Hematopoietic multipotent progenitor cell treated with erythropoietin and hydrocortisone succinate and interleukin-3 and kit ligand, for 15 days (in vitro differentiated cells): ENCODE results near the gene ARHGEF3.

Experiments
- DNase-seq: peaks from one replicate; pipeline ENCODE4 v3.0.0-alpha.2; 2015; ENCODE audit warnings: low spot score

ARHGEF3 gene

GRCh38 chr3:56822501-56822900 is 20.8 kb upstream of the ARHGEF3 start:
- DNase-seq: no peak

- DNase-seq: no peak
Measured at GRCh38 chr3:56819016-56819809, 17.5 kb upstream of the ARHGEF3 start.

GRCh38 chr3:56818156-56818985 is 16.6 kb upstream of the ARHGEF3 start:
- DNase-seq: no peak

GRCh38 chr3:56817646-56818045 is 15.9 kb upstream of the ARHGEF3 start:
- DNase-seq: no peak

GRCh38 chr3:56816061-56816460 is 14.3 kb upstream of the ARHGEF3 start:
- no peak for DNase-seq

GRCh38 chr3:56815589-56815988 is 13.8 kb upstream of the ARHGEF3 start:
- DNase-seq: no peak

- no peak for DNase-seq
Measured at GRCh38 chr3:56813653-56813960, 11.9 kb upstream of the ARHGEF3 start.

GRCh38 chr3:56812754-56813652 is 11.3 kb upstream of the ARHGEF3 start:
- no peak for DNase-seq

- no peak for DNase-seq
Measured at GRCh38 chr3:56811546-56812202, 9.9 kb upstream of the ARHGEF3 start.

- no peak for DNase-seq
Measured at GRCh38 chr3:56810577-56811545, 9.1 kb upstream of the ARHGEF3 start.

GRCh38 chr3:56806407-56806806 is 4.7 kb upstream of the ARHGEF3 start:
- no peak for DNase-seq

GRCh38 chr3:56802790-56803189 is 1.0 kb upstream of the ARHGEF3 start:
- no peak for DNase-seq

- DNase-seq: no peak
Measured at GRCh38 chr3:56802378-56802745, 613 bp upstream of the ARHGEF3 start.

- no peak for DNase-seq
Measured at GRCh38 chr3:56800832-56801661, 702 bp downstream of the ARHGEF3 start.

GRCh38 chr3:56800130-56800831 is 1.5 kb downstream of the ARHGEF3 start:
- no peak for DNase-seq

- DNase-seq: peak; percentile 68
Measured at GRCh38 chr3:56799251-56799882, 2.4 kb downstream of the ARHGEF3 start.

GRCh38 chr3:56796996-56797395 is 4.8 kb downstream of the ARHGEF3 start:
- no peak for DNase-seq

- peak; percentile 26 for DNase-seq
Measured at GRCh38 chr3:56796202-56796601, 5.5 kb downstream of the ARHGEF3 start.

- no peak for DNase-seq
Measured at GRCh38 chr3:56795829-56796185, 5.9 kb downstream of the ARHGEF3 start.
